ENCODE results near the gene CEP89.
"Not testable (repeated sequence)": the region's sequence is repeated elsewhere in the genome, so short reads cannot be mapped to it uniquely, and the experiment has no call there.

CEP89 gene

GRCh38 chr19:32895384-32895783 is 76.4 kb downstream of the CEP89 start:
- DNase-seq, result no peak

- no peak for DNase-seq
Observed at GRCh38 chr19:32891609-32892008, 80.1 kb downstream of the CEP89 start.

- no peak for DNase-seq
Observed at GRCh38 chr19:32890841-32891240, 80.9 kb downstream of the CEP89 start.

DNA sequence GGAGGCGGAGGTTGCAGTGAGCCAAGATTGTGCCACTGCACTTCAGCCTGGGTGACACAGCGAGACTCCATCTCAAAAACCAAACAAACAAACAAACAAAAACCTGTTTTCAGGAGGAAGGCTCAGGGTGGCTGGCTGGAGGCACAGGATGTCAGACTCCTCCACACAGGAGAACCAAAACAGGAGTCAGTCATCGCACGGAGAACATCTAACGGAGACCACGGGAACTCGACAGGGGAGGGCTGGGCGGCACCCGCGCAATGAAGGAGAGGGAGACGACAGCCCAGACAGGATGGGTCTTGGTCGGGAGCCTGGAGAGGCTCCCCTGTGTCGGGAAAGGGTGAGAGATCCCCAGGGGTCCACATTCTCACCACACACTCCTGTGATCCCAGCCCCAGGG is 81.4 kb downstream of the CEP89 start:
- DNase-seq, result no peak

DNA sequence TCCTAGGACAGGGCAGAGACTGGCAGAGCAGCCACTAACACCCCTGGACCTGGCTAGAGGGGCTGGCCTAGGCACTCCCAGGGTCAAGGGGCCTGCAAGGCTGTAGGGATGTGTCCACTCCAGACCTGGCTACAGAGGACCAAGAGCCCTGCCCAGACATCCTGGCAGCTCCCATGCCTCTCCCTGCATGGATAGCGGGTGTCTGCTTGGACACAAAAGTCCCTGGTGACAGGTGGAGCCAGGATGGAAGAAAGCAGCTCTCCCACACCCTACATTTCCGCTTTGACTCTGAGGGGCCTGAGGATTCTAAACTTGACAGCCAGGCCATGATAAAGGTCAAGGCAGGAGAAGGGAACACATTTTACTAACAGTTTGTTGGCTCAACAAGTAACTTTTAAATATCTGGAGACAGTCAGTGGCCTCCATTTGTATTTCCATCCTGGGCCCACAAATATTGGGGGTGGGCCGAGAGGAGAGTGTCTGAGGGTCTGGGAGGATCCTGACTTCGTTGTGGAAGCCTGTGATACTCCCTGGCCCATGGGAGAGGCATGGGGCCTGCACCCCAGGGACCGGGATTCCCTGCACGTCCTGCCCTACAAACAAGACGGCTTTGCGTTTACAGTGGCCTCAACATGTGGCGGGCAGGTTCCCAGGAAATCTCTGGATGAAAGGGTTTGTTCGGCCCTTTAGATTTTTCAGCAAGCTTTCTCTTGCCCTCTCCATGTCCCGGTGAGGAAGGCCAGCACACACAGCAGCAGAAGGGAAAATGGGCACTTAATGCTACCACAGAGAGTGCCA is 82.4 kb downstream of the CEP89 start:
- DNase-seq, result no peak

GRCh38 chr19:32887572-32888215 is 84.1 kb downstream of the CEP89 start:
- DNase-seq, result no peak

DNA sequence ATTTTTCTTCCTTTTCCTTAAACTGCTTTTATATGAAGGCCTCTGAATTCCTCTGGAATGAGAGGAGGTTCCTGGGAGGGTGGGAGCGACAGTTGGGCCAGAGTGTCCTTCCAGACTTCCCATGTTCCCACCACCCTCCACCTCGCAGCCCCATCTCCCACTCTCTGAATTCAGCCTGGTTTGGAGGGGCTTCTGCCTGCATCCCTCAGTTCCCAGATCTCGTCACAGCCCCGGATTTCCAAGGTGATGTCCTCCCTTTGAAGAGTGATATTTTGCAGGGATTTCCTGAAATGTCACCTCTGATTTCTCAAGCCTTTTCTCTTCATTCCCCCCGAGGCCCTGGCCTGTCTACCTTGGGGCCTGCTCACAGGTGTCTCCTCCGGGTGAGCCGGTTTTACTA is 85.5 kb downstream of the CEP89 start:
- no peak for DNase-seq

- not testable (repeated sequence) for DNase-seq
Observed at GRCh38 chr19:32885255-32885654, 86.5 kb downstream of the CEP89 start.

- DNase-seq, result no peak
Observed at GRCh38 chr19:32881766-32882165, 90.0 kb downstream of the CEP89 start.

- no peak for DNase-seq
Observed at GRCh38 chr19:32880622-32881021, 91.1 kb downstream of the CEP89 start.

- DNase-seq, result no peak
Observed at GRCh38 chr19:32879741-32880140, 92.0 kb downstream of the CEP89 start.

GRCh38 chr19:32878988-32879387 is 92.8 kb downstream of the CEP89 start:
- DNase-seq, result no peak

- no peak for DNase-seq
Observed at GRCh38 chr19:32877977-32878745, 93.6 kb downstream of the CEP89 start.

DNA sequence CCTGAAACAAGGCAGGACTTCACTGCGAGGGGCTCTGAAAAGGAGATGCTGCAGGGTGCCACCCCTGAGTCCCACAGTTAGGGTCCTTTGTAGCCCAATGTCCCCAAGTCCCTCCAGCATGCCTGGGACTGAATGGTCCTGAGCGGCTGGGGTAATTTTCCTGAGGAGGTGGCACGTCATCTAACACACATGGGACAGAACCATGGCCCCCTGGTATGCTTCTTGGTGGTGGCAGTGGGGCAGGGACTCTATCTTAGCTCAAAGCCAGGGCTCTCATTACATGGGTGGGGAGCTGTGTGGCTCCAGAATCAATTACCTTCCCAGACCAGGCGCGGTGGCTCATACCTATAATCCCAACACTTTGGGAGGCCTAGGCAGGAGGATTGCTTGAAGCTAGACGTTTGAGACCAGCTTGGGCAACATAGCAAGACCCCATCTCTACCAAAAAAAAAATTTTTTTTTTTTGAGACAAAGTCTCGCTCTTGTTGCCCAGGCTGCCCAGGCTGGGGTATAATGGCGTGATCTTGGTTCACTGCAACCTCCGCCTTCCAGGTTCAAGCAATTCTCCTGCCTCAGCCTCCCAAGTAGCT is 94.3 kb downstream of the CEP89 start:
- DNase-seq, result no peak

DNA sequence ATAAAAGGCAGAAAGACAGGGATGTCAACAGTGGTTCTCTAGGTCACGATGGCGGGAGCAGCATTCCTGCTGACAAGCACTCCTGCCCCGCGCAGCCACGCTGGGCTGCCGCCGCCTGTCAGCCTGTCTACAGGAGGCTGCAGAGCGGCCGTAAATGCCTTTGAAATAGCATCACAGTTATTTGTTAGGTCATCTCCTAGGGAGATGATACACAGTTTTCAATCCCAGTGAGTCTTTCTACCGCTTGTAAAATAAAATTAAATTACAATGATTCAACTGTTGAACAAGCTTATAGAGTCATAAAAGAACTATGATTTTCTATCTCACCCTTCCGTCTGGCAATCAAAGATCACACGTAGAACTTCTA is 94.9 kb downstream of the CEP89 start:
- no peak for DNase-seq

GRCh38 chr19:32876236-32876918 is 95.4 kb downstream of the CEP89 start:
- no peak for DNase-seq

- no peak for DNase-seq
Observed at GRCh38 chr19:32875428-32875827, 96.3 kb downstream of the CEP89 start.

DNA sequence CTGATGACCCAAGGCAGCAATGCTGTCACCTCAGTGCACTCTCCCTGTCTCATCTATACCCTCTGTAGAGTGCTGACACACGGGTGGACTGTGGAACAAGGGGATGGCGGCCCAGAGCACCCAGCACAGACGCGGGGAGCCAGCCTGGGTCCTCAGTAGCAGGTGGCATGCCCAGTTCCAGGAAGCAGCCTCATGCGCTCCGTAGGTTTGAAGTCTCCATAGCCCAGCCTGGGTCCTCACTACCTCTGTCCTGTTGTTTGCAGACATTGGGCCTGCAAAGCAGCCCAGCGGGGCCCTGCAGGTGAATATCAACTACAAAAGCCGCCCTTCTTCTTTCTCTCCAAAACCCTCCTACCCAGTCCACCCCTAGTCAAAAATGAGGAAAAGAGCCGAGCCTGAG is 97.2 kb downstream of the CEP89 start:
- no peak for DNase-seq

DNA sequence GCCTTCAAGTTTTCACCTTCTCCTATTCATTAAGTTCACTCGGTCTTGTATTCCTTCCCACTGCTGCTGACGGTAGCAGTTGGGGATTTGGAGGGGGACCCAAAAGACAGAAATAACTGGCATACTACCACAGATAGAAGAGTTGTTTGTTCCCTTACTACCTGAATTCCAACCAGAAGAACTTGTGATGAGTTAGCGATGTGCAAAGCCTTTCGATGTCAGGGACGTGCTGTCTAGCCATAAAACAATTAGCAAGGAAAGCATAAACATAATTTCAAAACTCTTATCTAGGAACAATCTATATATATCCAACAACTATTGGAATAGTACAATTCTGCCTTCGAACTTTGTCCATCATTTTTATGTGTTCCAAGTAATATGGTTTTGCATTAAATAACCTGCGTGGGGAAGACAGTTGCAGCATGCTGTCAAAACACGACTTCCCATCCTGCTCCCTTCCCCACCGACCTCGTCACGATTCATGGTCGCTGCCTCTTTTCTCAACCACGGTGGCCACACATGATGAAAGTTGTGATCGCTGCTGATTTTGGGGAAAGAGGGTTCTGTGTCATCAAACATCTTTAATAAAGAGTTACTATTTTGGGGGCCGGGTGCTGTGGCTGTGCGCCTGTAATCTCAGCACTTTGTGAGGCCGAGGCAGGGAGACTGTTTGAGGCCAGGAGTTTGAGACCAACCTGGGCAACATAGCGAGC is 98.4 kb downstream of the CEP89 start:
- no peak for DNase-seq

DNA sequence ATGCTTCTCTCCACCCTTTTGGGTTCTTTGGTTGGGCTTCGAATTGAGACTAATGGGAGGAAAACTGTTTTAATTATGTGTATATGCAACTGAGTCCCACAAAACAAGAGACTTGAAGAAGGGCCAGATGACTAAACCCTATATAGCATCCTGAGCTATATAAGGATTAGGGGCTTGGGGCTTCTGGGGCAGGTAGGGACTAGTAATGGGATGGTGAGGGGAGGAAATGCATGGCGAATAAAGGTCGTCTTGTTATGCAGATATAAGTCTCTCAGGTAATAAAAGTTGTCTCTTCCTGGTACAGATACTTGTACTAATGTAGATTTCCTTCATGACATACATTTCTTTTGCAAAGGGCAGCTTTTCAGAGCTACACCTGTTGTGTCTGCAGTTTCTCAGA is 99.4 kb downstream of the CEP89 start:
- no peak for DNase-seq

GRCh38 chr19:32870981-32871451 is 100.7 kb downstream of the CEP89 start:
- no peak for DNase-seq
